Retinal pigment epithelial cell (primary cell): Measurements from ENCODE around the gene KCNQ2.

Experiments used
- DNase-seq: peaks from one replicate; pipeline ENCODE4 v3.0.0-alpha.2; 2010; ENCODE audit warnings: low read depth
- H3K4me3 ChIP-seq: 2 replicates; pipeline ENCODE4 v1.5.1; 2011; ENCODE audit warnings: mild to moderate bottlenecking, low read length, control low read depth, moderate library complexity
- TF ChIP-seq, protein P1 (sequence below): conservative IDR thresholded peaks from 2 replicates; pipeline ENCODE4 v1.5.1; 2011; ENCODE audit warnings: low read depth, low read length, control low read depth, inconsistent platforms

KCNQ2 gene

DNA sequence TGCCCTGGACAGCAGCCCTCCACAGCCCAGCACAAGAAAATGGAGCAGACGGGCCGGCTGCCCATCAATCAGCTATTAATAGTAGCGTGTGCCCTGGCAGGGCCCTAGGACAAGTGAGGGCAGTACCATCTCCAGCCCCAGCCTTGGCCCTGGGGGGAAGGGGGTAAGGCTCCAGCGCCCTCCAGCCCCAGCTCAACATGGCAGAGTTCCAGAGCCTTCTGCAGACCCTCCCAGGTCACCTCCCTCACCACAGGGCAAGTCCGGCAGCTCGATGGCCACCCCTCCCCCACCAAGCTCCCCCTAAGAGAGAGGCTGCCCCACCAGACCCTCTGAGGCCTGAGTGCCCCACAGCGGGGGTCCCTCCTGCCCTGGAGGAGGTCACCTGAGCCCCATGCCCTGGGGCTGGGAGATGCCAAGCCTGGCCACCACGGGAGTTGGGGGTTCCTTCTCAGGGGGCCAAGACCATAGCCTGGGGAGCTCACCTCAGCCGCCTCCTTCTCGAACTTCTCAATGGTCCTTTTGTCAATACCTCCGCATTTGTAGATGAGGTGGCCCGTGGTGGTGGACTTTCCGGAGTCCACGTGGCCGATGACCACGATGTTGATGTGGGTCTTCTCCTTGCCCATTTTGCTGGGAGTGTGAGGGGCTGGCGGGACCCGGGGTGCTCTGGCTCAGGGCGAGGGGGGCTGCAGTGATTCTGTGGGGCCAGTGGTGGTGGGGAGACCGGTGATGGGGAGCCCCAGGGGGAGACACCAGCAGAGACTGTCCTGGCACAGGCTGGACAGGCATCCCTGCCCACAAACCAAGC, 24.9 kb upstream of the KCNQ2 start:
- H3K4me3 ChIP-seq = peak overlapping the region; percentile 39
- TF ChIP-seq, protein P1, sequence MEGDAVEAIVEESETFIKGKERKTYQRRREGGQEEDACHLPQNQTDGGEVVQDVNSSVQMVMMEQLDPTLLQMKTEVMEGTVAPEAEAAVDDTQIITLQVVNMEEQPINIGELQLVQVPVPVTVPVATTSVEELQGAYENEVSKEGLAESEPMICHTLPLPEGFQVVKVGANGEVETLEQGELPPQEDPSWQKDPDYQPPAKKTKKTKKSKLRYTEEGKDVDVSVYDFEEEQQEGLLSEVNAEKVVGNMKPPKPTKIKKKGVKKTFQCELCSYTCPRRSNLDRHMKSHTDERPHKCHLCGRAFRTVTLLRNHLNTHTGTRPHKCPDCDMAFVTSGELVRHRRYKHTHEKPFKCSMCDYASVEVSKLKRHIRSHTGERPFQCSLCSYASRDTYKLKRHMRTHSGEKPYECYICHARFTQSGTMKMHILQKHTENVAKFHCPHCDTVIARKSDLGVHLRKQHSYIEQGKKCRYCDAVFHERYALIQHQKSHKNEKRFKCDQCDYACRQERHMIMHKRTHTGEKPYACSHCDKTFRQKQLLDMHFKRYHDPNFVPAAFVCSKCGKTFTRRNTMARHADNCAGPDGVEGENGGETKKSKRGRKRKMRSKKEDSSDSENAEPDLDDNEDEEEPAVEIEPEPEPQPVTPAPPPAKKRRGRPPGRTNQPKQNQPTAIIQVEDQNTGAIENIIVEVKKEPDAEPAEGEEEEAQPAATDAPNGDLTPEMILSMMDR = no peak
- no peak for DNase-seq

DNA sequence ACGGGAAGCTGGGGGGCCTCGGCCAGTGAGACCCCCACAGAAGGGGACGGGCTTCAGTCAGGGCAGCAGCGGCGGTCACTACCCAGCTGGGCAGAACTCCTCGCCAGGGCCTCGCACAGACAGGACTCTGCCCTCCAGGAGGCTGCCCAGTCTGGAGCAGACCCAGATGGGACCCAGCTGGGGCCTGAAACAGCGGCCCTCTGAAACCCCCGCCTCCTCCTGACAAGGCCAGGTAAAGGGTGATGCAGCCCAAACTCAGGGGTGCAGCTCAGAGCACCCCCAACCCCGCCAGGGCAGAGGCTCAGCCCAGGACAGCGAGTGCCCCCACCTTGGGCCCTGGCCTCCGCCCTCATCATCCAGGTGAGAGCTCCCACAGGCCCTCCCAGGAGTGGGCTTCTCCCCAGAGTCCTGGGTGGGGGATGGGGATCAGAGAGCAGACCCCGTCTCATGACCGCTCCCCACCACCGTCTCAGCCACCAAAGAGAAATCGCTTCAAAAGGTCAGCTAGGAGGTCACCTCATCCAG, 24.2 kb upstream of the KCNQ2 start:
- TF ChIP-seq, protein P1 = no peak
- H3K4me3 ChIP-seq = no peak overlapping the region
- DNase-seq = no peak

GRCh38 chr20:63495741-63496595, 23.5 kb upstream of the KCNQ2 start:
- TF ChIP-seq, protein P1 = peak; percentile 94
- no peak for DNase-seq
- no peak overlapping the region for H3K4me3 ChIP-seq

DNA sequence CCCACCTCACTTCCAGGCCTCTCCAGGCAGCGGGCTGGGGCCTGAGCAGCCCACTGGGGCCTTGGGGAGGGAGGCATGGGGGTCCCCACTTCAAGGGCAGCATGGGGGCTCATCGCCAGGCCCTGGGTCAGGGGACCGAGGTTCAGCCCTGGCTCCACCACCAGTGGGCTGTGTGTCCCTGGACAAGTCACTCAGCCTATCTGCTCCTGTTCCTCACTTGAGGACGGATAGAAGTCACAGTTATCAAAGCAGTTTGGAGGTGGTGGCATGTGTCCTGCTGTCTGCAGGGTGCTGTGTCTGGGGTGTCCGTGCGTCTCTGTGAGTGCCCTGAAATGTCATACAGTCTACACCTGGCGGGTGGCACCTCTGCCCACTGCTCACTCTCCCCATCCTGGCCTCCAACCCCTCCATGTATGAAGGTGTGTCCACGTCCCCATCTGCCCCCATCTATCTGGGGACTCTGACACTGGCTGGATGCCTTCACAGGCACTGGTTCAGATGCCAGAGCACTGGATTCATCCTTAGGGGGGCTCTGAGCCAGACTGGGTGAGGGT, 22.8 kb upstream of the KCNQ2 start:
- H3K4me3 ChIP-seq = no peak overlapping the region
- no peak for DNase-seq
- TF ChIP-seq, protein P1 = no peak

GRCh38 chr20:63494420-63495166, 22.1 kb upstream of the KCNQ2 start:
- no peak for DNase-seq
- TF ChIP-seq, protein P1 = no peak
- no peak overlapping the region for H3K4me3 ChIP-seq

DNA sequence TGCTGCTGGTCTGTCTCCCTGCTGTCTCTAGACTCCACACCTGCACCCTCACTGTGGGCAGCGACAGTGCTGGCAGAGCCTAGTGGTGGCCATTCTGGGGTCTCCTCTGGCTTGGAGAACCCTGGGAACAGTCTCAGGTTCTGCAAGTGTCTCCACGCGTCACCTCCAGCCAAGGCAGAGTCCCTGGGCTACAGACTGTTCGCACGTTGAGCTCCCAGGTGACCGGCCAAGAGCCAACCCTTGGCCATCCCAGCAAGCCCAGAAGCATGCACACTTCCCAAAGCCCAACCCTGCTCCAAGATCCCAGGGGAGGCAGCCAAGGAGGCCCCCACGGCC, 21.6 kb upstream of the KCNQ2 start:
- no peak for DNase-seq
- TF ChIP-seq, protein P1 = no peak
- no peak overlapping the region for H3K4me3 ChIP-seq
